Ishikawa (cell line): ENCODE results near the gene LITAF.

ENCODE experiments used
- CEBPB ChIP-seq: IDR thresholded peaks from 2 replicates; pipeline ENCODE4 v1.6.1; 2012
- TAF1 ChIP-seq: IDR thresholded peaks from 2 replicates; pipeline ENCODE4 v1.6.1; 2012; ENCODE audit warnings: low read depth, mild to moderate bottlenecking
- TEAD4 ChIP-seq: IDR thresholded peaks from 2 replicates; pipeline ENCODE4 v1.6.1; 2012

- TF ChIP-seq TAF1 (no peak), TEAD4 (no peak), CEBPB (no peak)
These were observed 79.4 kb downstream of the LITAF start for GRCh38 chr16:11507350-11507749.
